Gastroesophageal sphincter (tissue), 4 donors: ENCODE measurements around the gene CCDC85C. TPM values are rescaled to one million over a fixed set of nuclear protein-coding genes. Genes with fewer than 3 reads are reported as not detected.

Experiments
- ATAC-seq: fragments of 150-250 bp; one replicate; pipeline ENCODE4 v1.9.1; 2016; ENCODE audit warnings: mild to moderate bottlenecking, moderate library complexity
- H3K27ac ChIP-seq, 4 donors: fragments of 200-600 bp; sonication (generic) in 3 of 4; 1 replicate in 3 of 4; 2 replicates in 1 of 4; pipeline ENCODE4 v1.5.1; 2016 to 2019
- H3K27me3 ChIP-seq: fragments of 200-600 bp; sonication (generic); one replicate; pipeline ENCODE4 v1.5.1; 2019
- H3K36me3 ChIP-seq, 2 donors: fragments of 200-600 bp; sonication (generic); one replicate each; pipeline ENCODE4 v1.5.1; 2019; ENCODE audit warnings: control low read depth in 1 of 2
- H3K4me1 ChIP-seq, 3 donors: fragments of 200-600 bp; sonication (generic); 1 replicate in 2 of 3; 2 replicates in 1 of 3; pipeline ENCODE4 v1.5.1; 2016 to 2019; ENCODE audit warnings: control low read depth in 2 of 3
- H3K4me3 ChIP-seq, 2 donors: fragments of 200-600 bp; sonication (generic); one replicate each; pipeline ENCODE4 v1.5.1; 2019; ENCODE audit warnings: mild to moderate bottlenecking in 1 of 2, moderate library complexity in 1 of 2
- H3K9me3 ChIP-seq, 3 donors: fragments of 200-600 bp; sonication (generic); one replicate each; pipeline ENCODE4 v1.5.1; 2017 to 2019; ENCODE audit warnings: control low read depth in 2 of 3
- CTCF ChIP-seq, 4 experiments: fragments of 200-600 bp in 2 of 4; fragments of 450-650 bp in 2 of 4; sonication (generic) in 1 of 4; IDR thresholded peaks; one replicate each; pipeline ENCODE4 v1.5.1; 2017 to 2019; ENCODE audit warnings: antibody characterized with exemption in 4 of 4, mild to moderate bottlenecking in 2 of 4, moderate library complexity in 2 of 4
- EP300 ChIP-seq: sonication (generic); formaldehyde crosslinking; IDR thresholded peaks from one replicate; pipeline ENCODE4 v1.6.1; 2017; ENCODE audit warnings: antibody characterized with exemption, mild to moderate bottlenecking
- POLR2A ChIP-seq, 2 donors: fragments of 450-650 bp; IDR thresholded peaks; one replicate each; pipeline ENCODE4 v1.6.1; 2017; ENCODE audit warnings: antibody characterized with exemption in 2 of 2, mild to moderate bottlenecking in 2 of 2, moderate library complexity in 1 of 2
- POLR2AphosphoS5 ChIP-seq: sonication (generic); formaldehyde crosslinking; IDR thresholded peaks from one replicate; pipeline ENCODE4 v1.6.1; 2017; ENCODE audit warnings: antibody characterized with exemption
- WGBS, 2 donors: methylation state at CpG; one replicate each; pipeline ENCODE4 v1.1.5; 2018; ENCODE audit warnings: low coverage in 1 of 2; 5-methylcytosine and 5-hydroxymethylcytosine counted together
- total RNA-seq, 4 donors: library from RNA; depleted of rRNA; stranded (reverse); fragments of >200 nt; gene quantifications; one replicate each; pipeline ENCODE4 v1.1.0, GENCODE V29; 2016

Gene CCDC85C
- total RNA-seq, 4 donors from 2014 or later, result 14.0 to 58.2 (median 25.0) TPM

- no peaks in the 10 kb centered on the region for H3K27me3 ChIP-seq
- H3K4me1 ChIP-seq, result no peaks in the 10 kb centered on the region
- no peak for ATAC-seq
- no CpG with 5 or more reads among the region's 14 CpGs for whole genome bisulfite sequencing, 2 donors
- no peak overlapping the region for H3K27ac ChIP-seq
- no peak for TF ChIP-seq EP300
- TF ChIP-seq POLR2AphosphoS5, result no peak
- no peak for TF ChIP-seq CTCF (IDR thresholded peaks at IDR 0.05)
- TF ChIP-seq POLR2A (IDR thresholded peaks at IDR 0.05), result no peak
- no peak overlapping the region for H3K4me3 ChIP-seq
- peaks cover 4 to 99% of the 10 kb centered on the region in 2 donors for H3K36me3 ChIP-seq
- H3K9me3 ChIP-seq, result no peaks in the 10 kb centered on the region
Measured at GRCh38 chr14:99502989-99503421, 101.0 kb downstream of the CCDC85C start.

GRCh38 chr14:99497894-99498293 is 106.1 kb downstream of the CCDC85C start:
- TF ChIP-seq CTCF (IDR thresholded peaks at IDR 0.05), result no peak
- Histone ChIP-seq H3K36me3 (peaks cover 3 to 99% of the 10 kb centered on the region in 2 donors), H3K9me3 (no peaks in the 10 kb centered on the region), H3K4me1 (no peaks in the 10 kb centered on the region), H3K27ac (no peak overlapping the region), H3K4me3 (no peak overlapping the region), H3K27me3 (no peaks in the 10 kb centered on the region)
- no peak for ATAC-seq
- 61 to 90% methylated on average over 1 to 3 of the region's 3 CpGs for WGBS, 2 donors

- ATAC-seq, result no peak
- 78 to 82% methylated on average over 2 of the region's 2 CpGs for WGBS, 2 donors
- TF ChIP-seq POLR2A (IDR thresholded peaks at IDR 0.05) (no peak), POLR2AphosphoS5 (no peak), EP300 (no peak), CTCF (IDR thresholded peaks at IDR 0.05) (no peak)
- H3K4me3 ChIP-seq, result no peak overlapping the region
- peaks cover 0 to 4% (median 0%) of the 10 kb centered on the region in 3 donors for H3K4me1 ChIP-seq
- H3K36me3 ChIP-seq, result peaks cover 3 to 99% of the 10 kb centered on the region in 2 donors
- no peaks in the 10 kb centered on the region for H3K27me3 ChIP-seq
- no peaks in the 10 kb centered on the region for H3K9me3 ChIP-seq
- no peak overlapping the region for H3K27ac ChIP-seq
Measured at GRCh38 chr14:99497341-99497740, 106.7 kb downstream of the CCDC85C start.

GRCh38 chr14:99484106-99484505 is 119.9 kb downstream of the CCDC85C start:
- ATAC-seq, result no peak
- Histone ChIP-seq H3K4me1 (peaks cover 0 to 65% (median 13%) of the 10 kb centered on the region in 3 donors), H3K27me3 (no peaks in the 10 kb centered on the region), H3K4me3 (no peak overlapping the region), H3K9me3 (no peaks in the 10 kb centered on the region), H3K27ac (no peak overlapping the region), H3K36me3 (no peaks in the 10 kb centered on the region)
- no peak for TF ChIP-seq EP300
- TF ChIP-seq POLR2AphosphoS5, result no peak
- TF ChIP-seq CTCF (IDR thresholded peaks at IDR 0.05), result no peak
- no peak for TF ChIP-seq POLR2A (IDR thresholded peaks at IDR 0.05)
- 37 to 42% methylated on average over 2 of the region's 2 CpGs for WGBS, 2 donors

GRCh38 chr14:99481745-99482099 is 122.3 kb downstream of the CCDC85C start:
- Histone ChIP-seq H3K9me3 (no peaks in the 10 kb centered on the region), H3K4me1 (peaks cover 0 to 58% (median 25%) of the 10 kb centered on the region in 3 donors), H3K27me3 (no peaks in the 10 kb centered on the region), H3K4me3 (peak overlapping the region; percentile 88 to 95), H3K36me3 (no peaks in the 10 kb centered on the region), H3K27ac (peak overlapping the region; percentile 94 to 98 (median 98))
- WGBS, 2 donors, result 0 to 1% methylated on average over 3 to 14 of the region's 17 CpGs
- no peak for ATAC-seq
- TF ChIP-seq CTCF (IDR thresholded peaks at IDR 0.05), result no peak
- no peak for TF ChIP-seq POLR2A (IDR thresholded peaks at IDR 0.05)
- no peak for TF ChIP-seq EP300
- TF ChIP-seq POLR2AphosphoS5, result no peak
